Epithelial cell of esophagus (primary cell): ENCODE results near the gene RPL3.

Experiments
- DNase-seq: peaks from one replicate; pipeline ENCODE4 v3.0.0; 2010; ENCODE audit warnings: low read depth
- H3K4me3 ChIP-seq: 2 replicates; pipeline ENCODE4 v1.5.1; 2011; ENCODE audit warnings: mild to moderate bottlenecking, low read length, control low read depth
- CTCF ChIP-seq: IDR thresholded peaks from 2 replicates; pipeline ENCODE4 v1.5.1; 2011; ENCODE audit warnings: low read depth, mild to moderate bottlenecking, low read length, control low read depth, inconsistent platforms; ENCODE audit not compliant: insufficient read depth; ENCODE audit errors: missing control alignments

Gene RPL3

GRCh38 chr22:39273950-39274887 lies 45.2 kb downstream of the RPL3 start:
- no peak for DNase-seq
- no peak for TF ChIP-seq CTCF
- H3K4me3 ChIP-seq: no peak overlapping the region

- no peak for TF ChIP-seq CTCF
- H3K4me3 ChIP-seq: no peak overlapping the region
- DNase-seq: no peak
Measured at GRCh38 chr22:39270792-39271191, 48.6 kb downstream of the RPL3 start.

GRCh38 chr22:39270280-39270679 lies 49.1 kb downstream of the RPL3 start:
- TF ChIP-seq CTCF: no peak
- DNase-seq: no peak
- H3K4me3 ChIP-seq: no peak overlapping the region

GRCh38 chr22:39269095-39269790 lies 50.2 kb downstream of the RPL3 start:
- DNase-seq: no peak
- no peak for TF ChIP-seq CTCF

GRCh38 chr22:39268645-39269044 lies 50.8 kb downstream of the RPL3 start:
- DNase-seq: no peak
- TF ChIP-seq CTCF: no peak
- H3K4me3 ChIP-seq: no peak overlapping the region

More at GRCh38 chr22:39269095-39269790, 50.2 kb downstream of the RPL3 start:
- H3K4me3 ChIP-seq: no peak overlapping the region

- TF ChIP-seq CTCF: no peak
- DNase-seq: no peak
- no peak overlapping the region for H3K4me3 ChIP-seq
Measured at GRCh38 chr22:39267974-39268373, 51.4 kb downstream of the RPL3 start.
